Nephron (organoid): Measurements from ENCODE around the gene PP2D1.

Experiments used
- H3K27ac Mint-ChIP-seq, 3 experiments: 2 replicates each; pipeline ENCODE4 v1.8.0; 2020; ENCODE audit warnings: mixed read lengths in 3 of 3, mild to moderate bottlenecking in 2 of 3, moderate library complexity in 1 of 3
- H3K27me3 Mint-ChIP-seq: 2 replicates; pipeline ENCODE4 v1.8.0; 2021; ENCODE audit warnings: low read depth, mild to moderate bottlenecking, moderate library complexity, mixed read lengths
- H3K36me3 Mint-ChIP-seq: 2 replicates; pipeline ENCODE4 v1.8.0; 2020; ENCODE audit warnings: low read depth, mixed read lengths
- H3K4me1 Mint-ChIP-seq: 2 replicates; pipeline ENCODE4 v1.8.0; 2020; ENCODE audit warnings: mixed read lengths
- H3K4me3 Mint-ChIP-seq, 3 experiments: 2 replicates each; pipeline ENCODE4 v1.8.0; 2020; ENCODE audit warnings: mild to moderate bottlenecking in 3 of 3, mixed read lengths in 3 of 3, moderate library complexity in 2 of 3
- H3K9me3 Mint-ChIP-seq: 2 replicates; pipeline ENCODE4 v1.8.0; 2020; ENCODE audit warnings: mixed read lengths
- TF ChIP-seq, protein P1 (sequence below), 3 experiments: fragments of 200-600 bp; sonication (generic); IDR thresholded peaks; one replicate each; pipeline ENCODE4 v1.5.0; 2021; ENCODE audit warnings: antibody characterized with exemption in 3 of 3; ENCODE audit not compliant: unreplicated experiment in 3 of 3

PP2D1 gene

DNA sequence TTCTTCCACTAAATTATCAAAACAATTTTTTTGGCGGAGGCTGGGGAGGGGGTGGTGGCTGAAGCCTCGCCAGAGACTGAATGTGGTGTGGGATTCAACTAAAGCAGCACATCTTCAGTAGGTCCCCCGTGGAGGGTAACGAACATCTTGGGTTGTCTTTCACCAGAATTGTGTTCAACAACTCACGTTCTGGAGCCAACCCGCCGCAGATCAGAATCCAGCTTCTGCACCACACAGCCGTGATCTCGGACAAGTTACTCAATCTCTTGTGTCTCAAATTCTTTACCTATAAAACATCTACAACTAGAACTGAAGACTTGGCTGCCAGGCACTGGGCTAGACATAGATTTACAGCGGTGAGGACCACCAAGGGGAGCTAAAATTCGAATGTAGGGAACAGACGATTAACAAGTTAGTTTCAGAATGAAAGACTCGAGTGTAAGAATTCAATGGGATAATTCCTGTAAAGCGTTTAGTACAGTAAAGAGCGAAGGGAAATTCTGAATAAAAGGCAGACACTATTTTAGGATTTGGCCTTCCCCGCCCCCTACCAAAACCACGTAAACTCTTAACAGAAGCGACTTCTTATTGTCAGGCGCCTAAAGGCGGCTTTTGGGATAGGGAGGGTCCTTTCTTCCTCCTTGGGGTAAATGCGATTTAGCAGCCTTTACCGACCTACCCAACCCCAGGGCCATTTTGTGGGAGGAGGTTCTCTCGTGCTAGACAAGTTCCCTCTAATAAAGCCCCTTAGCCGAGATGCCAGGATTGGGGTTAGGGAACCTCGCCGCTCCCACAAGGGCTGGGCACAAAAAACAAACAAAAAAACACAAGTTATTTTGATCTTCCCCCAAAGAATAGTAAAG is 65.9 kb downstream of the PP2D1 start:
- Mint-ChIP-seq H3K27me3 (no peaks in the 10 kb centered on the region), H3K27ac (peak overlapping the region; percentile 98 to 99 (median 99)), H3K4me1 (peaks cover 34% of the 10 kb centered on the region), H3K4me3 (peak overlapping the region; percentile 93 to 100 (median 97)), H3K9me3 (peaks cover 6% of the 10 kb centered on the region), H3K36me3 (peaks cover 15% of the 10 kb centered on the region)
- TF ChIP-seq, protein P1, sequence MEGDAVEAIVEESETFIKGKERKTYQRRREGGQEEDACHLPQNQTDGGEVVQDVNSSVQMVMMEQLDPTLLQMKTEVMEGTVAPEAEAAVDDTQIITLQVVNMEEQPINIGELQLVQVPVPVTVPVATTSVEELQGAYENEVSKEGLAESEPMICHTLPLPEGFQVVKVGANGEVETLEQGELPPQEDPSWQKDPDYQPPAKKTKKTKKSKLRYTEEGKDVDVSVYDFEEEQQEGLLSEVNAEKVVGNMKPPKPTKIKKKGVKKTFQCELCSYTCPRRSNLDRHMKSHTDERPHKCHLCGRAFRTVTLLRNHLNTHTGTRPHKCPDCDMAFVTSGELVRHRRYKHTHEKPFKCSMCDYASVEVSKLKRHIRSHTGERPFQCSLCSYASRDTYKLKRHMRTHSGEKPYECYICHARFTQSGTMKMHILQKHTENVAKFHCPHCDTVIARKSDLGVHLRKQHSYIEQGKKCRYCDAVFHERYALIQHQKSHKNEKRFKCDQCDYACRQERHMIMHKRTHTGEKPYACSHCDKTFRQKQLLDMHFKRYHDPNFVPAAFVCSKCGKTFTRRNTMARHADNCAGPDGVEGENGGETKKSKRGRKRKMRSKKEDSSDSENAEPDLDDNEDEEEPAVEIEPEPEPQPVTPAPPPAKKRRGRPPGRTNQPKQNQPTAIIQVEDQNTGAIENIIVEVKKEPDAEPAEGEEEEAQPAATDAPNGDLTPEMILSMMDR (IDR thresholded peaks at IDR 0.05; ENCODE audit: unreplicated experiment in 3 of 3), result no peak

DNA sequence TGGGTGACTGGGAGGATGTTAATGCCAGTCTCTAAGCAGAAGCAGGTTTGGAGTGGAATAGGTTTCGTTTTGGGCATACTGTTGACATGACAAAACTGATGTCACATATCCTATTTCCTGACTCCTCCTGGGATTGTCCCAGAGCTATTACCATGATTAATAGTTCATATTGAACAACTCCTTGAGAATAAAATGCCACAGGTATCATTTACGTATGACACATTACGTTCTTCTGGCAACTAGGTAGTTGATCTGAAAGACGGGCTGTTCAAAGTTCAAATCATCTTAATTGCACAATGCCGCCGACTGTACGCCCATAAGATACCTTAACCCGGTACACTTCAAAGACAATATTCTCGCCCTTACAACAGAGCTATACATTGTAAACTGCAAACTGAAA is 66.5 kb downstream of the PP2D1 start:
- H3K4me3 Mint-ChIP-seq, result peak overlapping the region; percentile 93 to 100 (median 97)
- H3K9me3 Mint-ChIP-seq, result peaks cover 6% of the 10 kb centered on the region
- peak overlapping the region; percentile 98 to 99 (median 99) for H3K27ac Mint-ChIP-seq
- H3K27me3 Mint-ChIP-seq, result no peaks in the 10 kb centered on the region
- TF ChIP-seq, protein P1 (IDR thresholded peaks at IDR 0.05; ENCODE audit: unreplicated experiment in 3 of 3), result no peak
- H3K36me3 Mint-ChIP-seq, result peaks cover 11% of the 10 kb centered on the region
- peaks cover 29% of the 10 kb centered on the region for H3K4me1 Mint-ChIP-seq

DNA sequence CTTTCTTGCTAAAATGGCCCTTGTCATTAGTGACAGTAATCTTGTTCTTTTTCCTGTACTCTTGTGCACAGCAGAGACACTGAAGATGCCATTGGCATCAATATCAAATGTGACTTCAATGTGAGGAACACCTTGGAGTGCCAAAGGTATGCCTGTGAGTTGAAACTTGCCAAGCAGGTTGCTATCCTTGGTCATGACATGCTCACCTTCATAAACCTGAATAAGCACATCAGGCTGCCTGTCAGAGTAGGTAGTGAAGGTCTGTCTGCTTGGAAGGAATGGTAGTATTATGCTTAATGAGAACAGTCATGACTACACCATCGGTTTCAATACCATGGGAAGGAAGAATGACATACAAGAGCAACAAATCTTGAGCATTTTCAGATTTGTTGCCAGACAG is 71.4 kb downstream of the PP2D1 start:
- Mint-ChIP-seq H3K4me3 (no peak overlapping the region), H3K9me3 (peaks cover 4% of the 10 kb centered on the region), H3K27ac (no peak overlapping the region), H3K4me1 (no peaks in the 10 kb centered on the region), H3K36me3 (peaks cover 6% of the 10 kb centered on the region), H3K27me3 (no peaks in the 10 kb centered on the region)
- TF ChIP-seq, protein P1 (IDR thresholded peaks at IDR 0.05; ENCODE audit: unreplicated experiment in 3 of 3), result no peak

DNA sequence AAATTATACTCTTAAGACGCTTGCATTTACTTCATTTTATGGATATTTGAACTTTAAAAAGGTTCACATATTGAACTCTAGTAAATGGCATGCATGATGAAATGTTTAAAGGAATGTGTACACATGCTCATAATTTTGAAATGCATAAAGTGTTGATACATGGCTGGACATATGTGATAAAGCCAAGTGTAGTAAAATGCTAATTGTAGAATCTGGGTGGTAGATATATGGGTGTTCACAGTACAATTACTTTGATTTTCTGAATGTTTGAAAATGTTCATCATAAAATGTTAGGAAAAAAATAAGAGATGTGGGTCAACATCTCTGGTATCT is 73.8 kb downstream of the PP2D1 start:
- Mint-ChIP-seq H3K27ac (no peak overlapping the region), H3K9me3 (peaks cover 4% of the 10 kb centered on the region), H3K4me3 (no peak overlapping the region), H3K4me1 (no peaks in the 10 kb centered on the region), H3K36me3 (peaks cover 6% of the 10 kb centered on the region), H3K27me3 (no peaks in the 10 kb centered on the region)
- TF ChIP-seq, protein P1 (IDR thresholded peaks at IDR 0.05; ENCODE audit: unreplicated experiment in 3 of 3), result no peak

DNA sequence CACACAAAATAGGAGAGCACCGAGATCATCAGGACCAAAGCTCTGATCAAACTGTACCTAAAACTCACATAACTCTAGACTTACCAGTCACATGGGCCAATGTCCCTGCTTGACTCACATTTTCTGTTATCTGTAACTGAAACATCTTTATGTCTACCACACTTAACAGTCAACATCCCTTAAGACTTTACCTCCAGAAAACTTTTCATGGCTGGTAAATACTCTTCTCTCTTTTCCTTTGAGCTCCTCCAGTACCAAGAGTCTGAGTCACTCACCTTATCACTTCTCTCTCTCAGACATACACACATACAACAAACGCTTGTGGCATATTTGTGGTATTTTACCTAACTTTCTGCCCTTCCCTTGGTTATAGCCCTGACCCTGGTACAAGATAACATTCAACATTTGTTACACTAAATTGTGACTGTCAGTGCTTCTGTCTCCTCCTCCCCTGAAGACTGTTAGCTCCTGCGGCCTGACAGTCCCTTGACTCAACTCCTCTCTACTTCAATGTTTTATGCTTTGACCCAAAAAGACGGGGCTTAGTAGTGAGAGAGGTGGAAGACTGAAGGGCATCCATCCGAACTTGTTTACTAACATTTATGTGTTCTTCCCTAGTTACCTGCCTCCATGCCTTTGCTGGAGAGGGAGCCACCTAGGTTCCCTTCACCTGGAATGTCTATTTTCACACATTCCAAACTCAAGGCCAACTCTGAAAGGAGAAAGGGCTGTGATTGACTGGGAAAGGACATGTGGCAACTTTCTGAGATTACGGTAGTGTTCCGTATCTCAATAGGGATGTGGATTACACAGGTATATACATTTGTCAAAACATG is 74.4 kb downstream of the PP2D1 start:
- no peaks in the 10 kb centered on the region for H3K27me3 Mint-ChIP-seq
- no peaks in the 10 kb centered on the region for H3K4me1 Mint-ChIP-seq
- peaks cover 4% of the 10 kb centered on the region for H3K9me3 Mint-ChIP-seq
- TF ChIP-seq, protein P1 (IDR thresholded peaks at IDR 0.05; ENCODE audit: unreplicated experiment in 3 of 3), result no peak
- H3K36me3 Mint-ChIP-seq, result peaks cover 3% of the 10 kb centered on the region
- H3K4me3 Mint-ChIP-seq, result no peak overlapping the region
- H3K27ac Mint-ChIP-seq, result no peak overlapping the region
